GM12891 (cell line): ENCODE data around the gene DGKI.

Source experiments
- PAX5 ChIP-seq: IDR thresholded peaks from 2 replicates; pipeline ENCODE4 v1.6.1; 2011; ENCODE audit warnings: low read length, moderate library complexity, mild to moderate bottlenecking; ENCODE audit not compliant: insufficient read depth, severe bottlenecking
- POLR2A ChIP-seq: IDR thresholded peaks from 2 replicates; pipeline ENCODE4 v1.6.1; 2011; ENCODE audit warnings: low read depth, low read length, control low read depth
- POLR2AphosphoS5 ChIP-seq: IDR thresholded peaks from 2 replicates; pipeline ENCODE4 v1.6.1; 2011; ENCODE audit warnings: low read depth, low read length, control low read depth
- SPI1 ChIP-seq: IDR thresholded peaks from 2 replicates; pipeline ENCODE4 v1.6.1; 2011; ENCODE audit warnings: low read depth, low read length, control low read depth
- TAF1 ChIP-seq: IDR thresholded peaks from 2 replicates; pipeline ENCODE4 v1.6.1; 2011; ENCODE audit warnings: low read depth, low read length, control low read depth

DNA sequence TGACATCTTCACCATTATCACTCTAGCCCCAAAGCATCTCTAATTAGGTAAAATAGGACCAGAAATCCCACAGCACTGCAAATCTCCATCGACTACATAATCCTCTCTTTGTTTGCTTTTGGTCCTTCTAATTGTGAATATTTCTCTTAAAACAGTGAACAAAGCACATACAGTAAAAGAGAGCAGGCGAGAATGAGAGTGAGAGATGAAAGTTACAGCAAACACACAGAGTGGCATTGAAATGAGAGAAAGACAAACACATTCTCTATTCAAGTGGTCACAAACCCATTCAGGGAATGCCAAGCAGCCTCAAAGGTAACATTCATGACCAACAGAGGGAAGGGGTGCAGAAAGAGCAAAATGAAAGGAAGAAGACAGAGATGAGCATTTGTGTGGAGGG, 393.4 kb downstream of the DGKI start:
- no peak for TF ChIP-seq POLR2A
- TF ChIP-seq POLR2AphosphoS5: no peak
- no peak for TF ChIP-seq PAX5
- TF ChIP-seq TAF1: no peak
- no peak for TF ChIP-seq SPI1
